Sigmoid colon (tissue), 4 donors: ENCODE measurements around the gene INF2.

Experiments used
- EP300 ChIP-seq, 4 donors: sonication (generic); formaldehyde crosslinking; IDR thresholded peaks; one replicate each; pipeline ENCODE4 v1.6.1; 2017; ENCODE audit warnings: antibody characterized with exemption in 4 of 4
- POLR2A ChIP-seq, 2 donors: fragments of 450-650 bp; IDR thresholded peaks; one replicate each; pipeline ENCODE4 v1.6.1; 2016; ENCODE audit warnings: antibody characterized with exemption in 2 of 2, mild to moderate bottlenecking in 2 of 2, moderate library complexity in 2 of 2
- POLR2AphosphoS5 ChIP-seq, 4 donors: sonication (generic); formaldehyde crosslinking; IDR thresholded peaks; one replicate each; pipeline ENCODE4 v1.6.1; 2017; ENCODE audit warnings: antibody characterized with exemption in 4 of 4
- TF ChIP-seq, protein P1 (sequence below), 4 experiments: fragments of 450-650 bp in 3 of 4; fragments of 200-600 bp in 1 of 4; IDR thresholded peaks; one replicate each; pipeline ENCODE4 v1.5.1; 2016 to 2019; ENCODE audit warnings: antibody characterized with exemption in 4 of 4, mild to moderate bottlenecking in 3 of 4, moderate library complexity in 2 of 4

DNA sequence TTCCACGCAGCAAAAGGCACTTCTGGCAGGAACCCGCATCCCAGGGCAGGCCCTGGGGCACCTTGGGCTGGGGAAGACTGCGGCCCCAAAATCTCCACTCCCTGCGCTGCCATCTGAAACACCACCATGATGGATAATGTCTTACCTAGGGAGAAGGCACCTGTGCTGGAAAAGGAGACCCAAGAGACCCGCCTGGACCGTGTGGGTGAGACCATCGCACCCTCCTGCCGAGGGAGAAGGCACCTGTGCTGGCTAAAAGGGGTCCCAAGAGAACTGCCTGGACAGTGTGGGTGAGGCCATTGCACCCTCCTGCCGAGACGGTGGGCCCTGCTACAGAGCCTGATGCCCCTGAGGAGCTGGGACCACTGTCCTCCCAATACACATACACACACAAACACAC lies 24.8 kb upstream of the INF2 start:
- TF ChIP-seq, protein P1, sequence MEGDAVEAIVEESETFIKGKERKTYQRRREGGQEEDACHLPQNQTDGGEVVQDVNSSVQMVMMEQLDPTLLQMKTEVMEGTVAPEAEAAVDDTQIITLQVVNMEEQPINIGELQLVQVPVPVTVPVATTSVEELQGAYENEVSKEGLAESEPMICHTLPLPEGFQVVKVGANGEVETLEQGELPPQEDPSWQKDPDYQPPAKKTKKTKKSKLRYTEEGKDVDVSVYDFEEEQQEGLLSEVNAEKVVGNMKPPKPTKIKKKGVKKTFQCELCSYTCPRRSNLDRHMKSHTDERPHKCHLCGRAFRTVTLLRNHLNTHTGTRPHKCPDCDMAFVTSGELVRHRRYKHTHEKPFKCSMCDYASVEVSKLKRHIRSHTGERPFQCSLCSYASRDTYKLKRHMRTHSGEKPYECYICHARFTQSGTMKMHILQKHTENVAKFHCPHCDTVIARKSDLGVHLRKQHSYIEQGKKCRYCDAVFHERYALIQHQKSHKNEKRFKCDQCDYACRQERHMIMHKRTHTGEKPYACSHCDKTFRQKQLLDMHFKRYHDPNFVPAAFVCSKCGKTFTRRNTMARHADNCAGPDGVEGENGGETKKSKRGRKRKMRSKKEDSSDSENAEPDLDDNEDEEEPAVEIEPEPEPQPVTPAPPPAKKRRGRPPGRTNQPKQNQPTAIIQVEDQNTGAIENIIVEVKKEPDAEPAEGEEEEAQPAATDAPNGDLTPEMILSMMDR (IDR thresholded peaks at IDR 0.05) = no peak
- TF ChIP-seq EP300 (IDR thresholded peaks at IDR 0.05) (no peak), POLR2AphosphoS5 (IDR thresholded peaks at IDR 0.05) (no peak), POLR2A (IDR thresholded peaks at IDR 0.05) (no peak)
